Activated CD4-positive, CD25-positive, alpha-beta regulatory T cell treated with anti-CD3 and anti-CD28 coated beads, Interleukin-2, amount 50 U/mL, for 72 hours (primary cell): ENCODE measurements around the gene UTF1.

Source experiments
- DNase-seq: peaks from one replicate; pipeline ENCODE4 v3.0.0; 2021

UTF1 gene

GRCh38 chr10:133279326-133280226 lies 49.6 kb downstream of the UTF1 start:
- no peak for DNase-seq

GRCh38 chr10:133280391-133281059 lies 50.5 kb downstream of the UTF1 start:
- no peak for DNase-seq

- no peak for DNase-seq
Measured at GRCh38 chr10:133281084-133281483, 51.1 kb downstream of the UTF1 start.
